Smooth muscle cell of the brain vasculature (primary cell): Measurements from ENCODE around the gene FGD3.
"Not testable (repeated sequence)": the region's sequence is repeated elsewhere in the genome, so short reads cannot be mapped to it uniquely, and the experiment has no call there.

Experiments used
- DNase-seq: peaks from one replicate; pipeline ENCODE4 v3.0.0-alpha.2; 2012; ENCODE audit warnings: low read depth, low spot score

FGD3 gene, protein sequence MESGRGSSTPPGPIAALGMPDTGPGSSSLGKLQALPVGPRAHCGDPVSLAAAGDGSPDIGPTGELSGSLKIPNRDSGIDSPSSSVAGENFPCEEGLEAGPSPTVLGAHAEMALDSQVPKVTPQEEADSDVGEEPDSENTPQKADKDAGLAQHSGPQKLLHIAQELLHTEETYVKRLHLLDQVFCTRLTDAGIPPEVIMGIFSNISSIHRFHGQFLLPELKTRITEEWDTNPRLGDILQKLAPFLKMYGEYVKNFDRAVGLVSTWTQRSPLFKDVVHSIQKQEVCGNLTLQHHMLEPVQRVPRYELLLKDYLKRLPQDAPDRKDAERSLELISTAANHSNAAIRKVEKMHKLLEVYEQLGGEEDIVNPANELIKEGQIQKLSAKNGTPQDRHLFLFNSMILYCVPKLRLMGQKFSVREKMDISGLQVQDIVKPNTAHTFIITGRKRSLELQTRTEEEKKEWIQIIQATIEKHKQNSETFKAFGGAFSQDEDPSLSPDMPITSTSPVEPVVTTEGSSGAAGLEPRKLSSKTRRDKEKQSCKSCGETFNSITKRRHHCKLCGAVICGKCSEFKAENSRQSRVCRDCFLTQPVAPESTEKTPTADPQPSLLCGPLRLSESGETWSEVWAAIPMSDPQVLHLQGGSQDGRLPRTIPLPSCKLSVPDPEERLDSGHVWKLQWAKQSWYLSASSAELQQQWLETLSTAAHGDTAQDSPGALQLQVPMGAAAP

DNA sequence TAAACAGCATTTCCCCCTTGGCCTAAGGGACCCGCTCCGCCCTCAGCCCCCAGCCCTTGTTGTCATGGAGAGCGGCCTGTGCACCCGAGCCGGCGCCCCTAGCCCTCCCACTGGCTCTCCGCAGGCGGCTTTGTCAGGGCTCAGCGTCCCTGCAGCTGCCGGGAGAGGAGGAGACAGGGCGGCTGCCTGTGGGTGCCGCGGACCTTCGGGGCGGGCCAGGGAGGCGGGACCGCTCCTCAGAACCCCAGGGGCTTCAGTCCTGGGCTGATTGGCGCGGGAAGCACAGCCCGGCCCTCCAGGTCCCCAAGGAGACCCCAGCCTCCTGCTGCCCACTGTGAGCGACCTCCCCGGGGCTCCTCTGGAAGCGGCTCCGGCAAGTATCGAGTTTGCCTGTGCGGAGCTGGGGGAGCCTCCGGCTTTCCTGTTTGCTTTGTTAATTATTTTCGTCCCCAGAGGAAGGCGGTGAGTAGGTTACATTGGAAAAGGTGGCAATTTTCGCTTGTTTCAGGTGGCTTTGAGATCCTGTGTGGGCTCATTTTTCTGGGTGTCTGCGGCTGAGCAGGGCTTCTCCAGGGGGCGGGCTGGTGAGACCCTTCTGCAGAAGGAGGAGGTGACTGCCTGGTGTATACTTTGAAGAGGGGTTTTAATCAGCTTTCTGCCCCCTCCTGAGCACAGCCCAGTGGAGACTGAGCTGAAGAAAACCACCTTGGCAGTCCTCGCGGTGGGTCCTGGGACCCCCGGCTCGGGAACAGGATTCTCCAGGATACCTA lies at the start of gene FGD3:
TSS of gene FGD3 (plus strand) at position 256 of the 770 bp plus-strand sequence. CDS start 28,734 bp downstream, outside the sequence.
- no peak for DNase-seq

DNA sequence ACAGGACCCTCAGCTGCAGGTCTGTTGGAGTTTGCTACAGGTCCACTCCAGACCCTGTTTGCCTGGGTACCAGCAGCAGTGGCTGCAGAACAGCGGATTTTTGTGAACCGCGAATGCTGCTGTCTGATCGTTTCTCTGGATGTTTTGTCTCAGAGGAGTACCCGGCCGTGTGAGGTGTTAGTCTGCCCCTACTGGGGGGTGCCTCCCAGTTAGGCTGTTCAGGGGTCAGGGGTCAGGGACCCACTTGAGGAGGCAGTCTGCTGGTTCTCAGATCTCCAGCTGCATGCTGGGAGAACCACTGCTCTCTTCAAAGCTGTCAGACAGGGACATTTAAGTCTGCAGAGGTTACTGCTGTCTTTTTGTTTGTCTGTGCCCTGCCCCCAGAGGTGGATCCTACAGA lies 42.2 kb upstream of the FGD3 start:
- DNase-seq = not testable (repeated sequence)

DNA sequence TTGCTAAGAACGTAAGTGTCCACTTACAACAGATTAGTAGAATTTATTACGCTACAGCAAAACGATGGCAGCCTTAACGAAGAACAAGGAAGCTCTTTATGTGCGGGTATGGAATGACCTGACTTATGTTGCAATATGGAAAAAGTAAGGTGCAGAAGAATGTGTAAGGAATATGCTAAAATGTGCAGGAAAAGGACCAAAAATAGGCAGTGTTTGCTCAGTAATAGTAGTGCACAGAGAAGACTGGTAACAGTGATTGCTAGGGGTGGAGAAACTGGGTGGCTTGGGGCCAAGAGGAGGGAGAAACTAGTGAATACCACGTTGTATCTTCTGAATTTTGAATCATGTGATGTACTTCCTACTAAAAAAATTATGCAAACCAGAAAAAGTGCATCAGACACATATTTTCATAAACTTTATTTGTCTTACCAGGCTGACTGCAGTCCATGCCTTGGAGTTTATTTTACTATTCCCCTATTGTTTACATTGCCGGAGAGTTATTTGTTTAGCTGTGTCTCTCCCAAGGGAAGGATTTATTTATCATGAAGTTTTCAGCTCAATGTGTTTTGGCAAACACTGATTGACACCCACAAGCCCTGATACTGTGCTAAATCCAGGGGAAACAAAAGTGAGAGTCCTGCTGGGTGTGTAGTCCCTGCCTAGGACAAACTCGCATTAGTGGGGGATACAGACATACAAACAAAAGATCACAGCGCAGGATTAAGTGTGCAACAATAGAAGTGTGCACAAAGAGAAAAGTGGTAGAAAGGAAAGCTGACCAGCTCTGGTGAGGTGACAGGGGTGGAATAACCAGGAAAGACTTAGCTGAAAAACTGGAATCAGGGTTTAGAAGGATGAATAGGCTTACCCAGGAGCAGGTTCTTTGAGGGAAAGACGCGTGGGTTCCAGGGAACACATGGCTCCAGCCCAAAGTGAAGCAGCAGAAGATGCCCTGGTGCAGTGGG lies 35.5 kb upstream of the FGD3 start:
- DNase-seq = no peak

DNA sequence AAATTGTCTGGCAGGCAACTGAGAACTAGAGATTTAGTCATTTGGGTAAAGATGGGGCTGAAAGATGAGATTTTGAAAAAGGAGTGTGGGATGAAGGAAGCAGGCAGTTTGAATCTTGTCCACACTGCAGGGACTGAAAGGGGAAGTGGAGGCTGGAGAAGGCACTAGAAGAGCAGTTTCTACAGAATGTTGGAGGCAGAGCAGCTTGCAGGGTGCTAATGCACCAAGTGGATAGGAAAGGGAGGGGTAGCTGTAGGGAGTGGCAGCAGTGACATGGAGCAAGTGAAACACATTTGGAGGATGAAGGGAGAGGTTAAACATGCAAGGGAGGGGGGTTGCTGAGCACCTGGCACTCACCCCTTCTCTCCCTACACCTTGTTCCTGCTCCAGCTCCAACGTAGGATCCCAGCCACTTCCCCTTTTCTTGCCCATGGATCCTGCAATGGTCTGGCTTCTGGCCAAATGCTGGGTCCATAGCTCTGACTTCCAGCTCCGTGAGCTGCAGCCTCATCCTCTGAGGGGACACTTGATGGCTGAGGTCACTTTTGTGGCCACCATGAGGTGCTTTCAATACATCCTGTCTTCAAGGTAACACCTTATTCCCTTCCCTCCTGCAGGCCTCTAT lies 30.0 kb upstream of the FGD3 start:
- no peak for DNase-seq

DNA sequence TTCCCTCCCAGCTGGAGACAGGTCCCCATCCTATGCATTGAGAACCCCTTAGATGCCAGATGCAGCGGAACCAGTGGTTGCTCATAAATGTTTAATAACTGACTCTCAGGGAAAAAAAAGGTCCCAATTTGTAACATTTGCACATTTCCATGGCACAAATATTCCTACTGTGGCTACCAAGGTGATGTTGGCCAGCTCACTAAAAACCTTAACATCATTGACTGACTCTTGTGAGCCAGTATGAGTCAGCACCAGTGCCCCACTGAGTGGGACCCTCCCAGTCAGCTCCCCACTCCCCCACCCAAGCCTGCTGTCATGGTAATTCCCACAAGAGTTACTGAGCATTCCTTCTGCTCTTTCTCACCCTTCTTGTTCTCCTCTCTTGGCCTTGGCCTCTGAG lies 26.9 kb upstream of the FGD3 start:
- no peak for DNase-seq

DNA sequence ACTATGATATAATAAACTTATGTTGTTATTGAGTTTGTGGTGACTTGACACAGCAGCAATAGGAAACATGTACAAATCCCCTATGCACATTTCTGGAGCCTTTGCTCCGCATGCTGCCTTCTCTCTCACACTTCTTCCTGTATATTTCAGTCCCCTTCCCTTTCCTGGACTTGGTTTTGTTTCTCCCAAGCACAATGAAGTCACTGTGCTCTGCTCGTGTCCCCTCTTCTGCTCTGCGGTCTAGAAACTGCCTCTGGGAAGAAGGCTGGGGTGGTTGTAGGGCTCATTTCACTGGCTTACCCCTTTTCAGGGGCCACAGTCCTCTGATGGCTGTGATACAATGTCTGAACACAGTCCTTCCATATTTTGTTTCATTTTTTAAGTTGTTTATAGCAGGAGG lies 15.7 kb upstream of the FGD3 start:
- DNase-seq = no peak

DNA sequence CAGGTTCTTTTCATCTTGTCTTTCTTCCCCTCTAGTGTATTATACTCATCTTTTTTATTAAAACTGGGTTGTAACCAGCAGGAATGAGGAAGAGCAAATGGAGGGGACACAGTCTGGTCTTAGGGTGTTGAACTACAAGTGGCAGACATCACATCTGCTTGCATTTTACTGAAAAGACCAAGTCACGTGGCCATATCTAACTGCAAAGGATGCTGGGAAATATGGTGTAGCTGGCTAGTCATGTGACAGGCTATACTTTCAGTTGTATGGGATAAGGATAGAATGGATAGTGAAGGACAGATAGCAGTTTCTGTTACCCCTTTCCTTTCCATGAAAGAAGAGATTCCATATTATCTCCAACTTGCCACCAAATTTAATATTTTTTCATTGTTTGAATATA lies 13.0 kb upstream of the FGD3 start:
- DNase-seq = no peak

DNA sequence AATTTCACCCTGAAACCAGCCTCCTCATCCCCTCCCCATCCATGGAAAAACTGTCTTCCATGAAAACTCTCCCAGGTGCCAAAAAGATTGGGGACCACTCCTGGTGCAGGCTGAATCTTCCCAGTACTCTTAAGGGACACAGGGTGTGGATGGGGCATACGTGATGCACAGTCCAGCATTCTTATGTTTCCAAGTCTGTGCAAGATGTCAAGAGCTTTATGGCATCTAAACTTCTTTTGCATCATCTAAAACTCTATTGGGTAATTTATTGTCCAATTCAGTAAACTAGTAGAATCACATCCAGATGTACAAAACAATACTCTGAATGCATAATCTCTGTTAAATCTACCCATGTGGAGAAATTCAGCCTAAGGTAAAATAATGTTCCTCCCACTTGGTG lies 9.3 kb upstream of the FGD3 start:
- DNase-seq = no peak

DNA sequence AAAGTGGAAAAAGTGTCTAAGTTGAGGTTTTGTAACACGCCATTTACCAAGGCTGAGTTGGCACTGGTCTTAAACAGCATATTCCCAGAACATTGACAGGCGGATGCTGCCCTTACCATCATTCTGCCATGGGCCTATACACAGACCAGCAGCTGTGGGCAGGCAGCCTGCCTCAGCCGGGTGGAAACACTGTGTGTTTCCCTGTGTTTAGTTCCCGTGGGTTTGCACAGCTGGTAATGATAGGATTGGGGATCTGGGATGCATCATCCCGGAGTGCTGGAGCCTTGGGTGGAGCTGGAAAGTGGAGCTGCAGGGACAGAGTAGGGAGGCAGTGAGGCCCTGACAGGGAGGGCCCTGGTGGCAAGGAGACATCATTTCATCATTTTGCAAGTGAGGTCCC lies 5.5 kb upstream of the FGD3 start:
- DNase-seq = no peak

DNA sequence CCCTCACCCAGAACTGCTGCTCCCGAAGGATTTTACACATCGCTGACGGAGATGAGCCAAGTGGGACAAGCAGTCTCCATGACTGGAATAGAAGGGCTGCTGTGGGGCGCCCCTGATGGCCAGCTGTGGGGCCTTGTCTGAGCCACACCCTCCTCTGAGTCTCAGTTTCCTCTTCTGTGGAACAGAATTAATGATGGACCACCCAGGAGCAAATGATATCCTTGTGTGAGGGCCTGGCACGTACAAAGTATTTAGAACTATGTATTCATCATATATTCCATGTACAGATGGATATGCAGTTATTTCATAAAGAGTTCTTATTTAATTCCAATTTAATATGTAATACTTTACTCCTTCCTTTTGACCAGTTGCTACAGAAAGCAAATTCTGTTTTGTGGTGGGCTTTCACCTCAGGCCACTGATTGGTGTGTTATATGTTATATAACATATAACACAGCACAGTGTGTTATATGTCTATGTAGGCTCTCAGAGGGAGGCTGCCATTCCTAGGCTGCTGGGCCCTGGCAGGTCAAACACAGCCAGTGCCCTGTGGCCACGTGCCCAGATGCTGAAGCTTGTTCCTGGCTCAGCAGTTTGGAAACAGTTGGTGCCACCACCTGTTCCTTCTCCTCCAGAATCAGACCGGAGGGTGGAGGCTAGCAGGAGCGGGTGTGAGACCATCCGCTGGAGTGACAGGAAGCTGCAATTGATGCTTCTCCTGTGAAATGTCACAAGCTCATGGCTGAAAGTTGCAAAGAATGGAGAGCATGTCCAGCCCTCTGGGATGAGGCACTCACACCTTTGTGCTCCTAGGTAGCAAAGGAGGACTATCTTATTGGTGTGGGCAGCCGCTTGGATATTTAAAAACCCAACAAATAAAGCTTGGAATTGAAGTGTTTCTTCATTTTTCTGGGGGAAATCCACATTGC lies 4.4 kb upstream of the FGD3 start:
- no peak for DNase-seq

DNA sequence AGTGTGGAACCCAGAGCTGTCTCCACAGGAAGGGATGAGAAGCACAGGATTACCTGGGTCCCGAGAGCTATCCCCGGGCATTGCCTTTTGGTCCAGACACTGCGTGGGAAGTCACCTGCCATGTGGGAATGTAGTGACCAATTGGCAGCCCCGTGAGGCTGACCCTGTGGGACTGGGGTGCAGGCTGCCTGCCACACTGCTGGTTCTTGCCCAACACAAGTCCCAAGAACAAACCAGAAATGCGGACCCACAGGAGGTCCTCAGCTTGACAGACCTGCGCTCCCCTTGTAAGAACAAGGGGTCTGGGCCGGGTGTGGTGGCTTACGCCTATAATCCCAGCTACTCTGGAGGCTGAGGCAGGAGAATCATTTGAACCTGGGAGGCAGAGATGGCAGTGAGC lies 2.4 kb upstream of the FGD3 start:
- no peak for DNase-seq

DNA sequence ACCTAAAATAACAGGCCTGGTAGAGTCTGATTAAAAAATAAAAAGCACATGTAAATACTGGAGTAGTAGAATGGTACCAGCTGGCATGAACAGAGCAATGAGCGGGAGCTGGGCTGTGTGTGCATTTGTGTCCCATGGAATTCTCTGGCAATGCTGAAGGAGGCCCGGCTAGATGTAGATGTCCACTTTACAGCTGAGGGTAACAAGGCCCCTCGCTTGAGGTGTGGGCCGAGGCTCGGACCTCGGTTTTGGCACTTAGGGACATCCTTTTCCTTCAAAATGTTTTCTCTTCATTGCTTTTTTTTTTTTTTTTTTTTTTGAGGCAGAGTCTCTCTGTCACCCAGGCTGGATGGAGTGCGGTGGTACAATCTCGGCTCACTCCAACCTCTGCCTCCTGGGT lies 1.5 kb upstream of the FGD3 start:
- no peak for DNase-seq

DNA sequence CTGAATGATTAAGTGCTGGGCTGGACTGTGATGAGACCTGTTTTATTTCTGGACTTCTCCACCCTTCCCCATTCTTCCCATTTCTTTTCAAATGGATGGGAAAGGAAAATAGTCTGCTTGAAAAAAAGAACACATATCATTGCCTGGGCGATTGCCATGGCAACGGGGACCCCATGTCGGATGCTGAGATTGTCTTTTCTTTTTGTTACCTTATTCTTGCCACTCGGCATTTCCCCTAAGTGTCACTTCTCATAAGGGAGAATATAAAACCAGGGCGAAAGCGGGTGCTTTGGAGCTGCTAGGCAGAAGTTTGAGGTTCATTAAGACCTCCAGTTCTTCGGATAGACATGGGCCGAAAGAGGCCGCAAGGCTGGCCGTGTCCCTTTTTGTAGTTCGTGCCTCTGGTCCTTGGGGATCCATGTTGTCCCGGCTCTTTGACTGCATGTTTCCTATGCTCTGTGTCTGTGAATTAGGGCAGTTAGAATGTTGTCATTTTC lies 763 bp downstream of the FGD3 start:
- DNase-seq = no peak

DNA sequence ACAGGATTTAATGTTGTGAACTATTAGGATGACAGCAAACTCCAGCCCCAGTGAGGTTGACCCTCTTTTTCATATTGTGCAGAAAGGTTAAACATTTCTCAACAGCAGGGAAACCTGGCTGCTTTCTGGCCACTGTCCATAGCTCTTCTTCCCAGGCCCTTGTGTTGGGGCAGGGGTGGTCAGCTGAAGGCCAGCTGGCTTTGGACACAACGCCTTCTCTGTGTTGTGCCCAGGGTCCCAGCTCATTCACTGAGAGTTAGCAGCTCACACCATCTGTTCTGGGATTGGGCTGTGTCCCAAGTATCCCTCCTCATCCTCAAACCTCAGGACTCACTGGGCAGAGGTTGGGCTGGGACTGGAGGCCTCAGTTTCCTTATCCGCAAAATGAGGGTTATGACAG lies 1.3 kb downstream of the FGD3 start:
- DNase-seq = no peak

DNA sequence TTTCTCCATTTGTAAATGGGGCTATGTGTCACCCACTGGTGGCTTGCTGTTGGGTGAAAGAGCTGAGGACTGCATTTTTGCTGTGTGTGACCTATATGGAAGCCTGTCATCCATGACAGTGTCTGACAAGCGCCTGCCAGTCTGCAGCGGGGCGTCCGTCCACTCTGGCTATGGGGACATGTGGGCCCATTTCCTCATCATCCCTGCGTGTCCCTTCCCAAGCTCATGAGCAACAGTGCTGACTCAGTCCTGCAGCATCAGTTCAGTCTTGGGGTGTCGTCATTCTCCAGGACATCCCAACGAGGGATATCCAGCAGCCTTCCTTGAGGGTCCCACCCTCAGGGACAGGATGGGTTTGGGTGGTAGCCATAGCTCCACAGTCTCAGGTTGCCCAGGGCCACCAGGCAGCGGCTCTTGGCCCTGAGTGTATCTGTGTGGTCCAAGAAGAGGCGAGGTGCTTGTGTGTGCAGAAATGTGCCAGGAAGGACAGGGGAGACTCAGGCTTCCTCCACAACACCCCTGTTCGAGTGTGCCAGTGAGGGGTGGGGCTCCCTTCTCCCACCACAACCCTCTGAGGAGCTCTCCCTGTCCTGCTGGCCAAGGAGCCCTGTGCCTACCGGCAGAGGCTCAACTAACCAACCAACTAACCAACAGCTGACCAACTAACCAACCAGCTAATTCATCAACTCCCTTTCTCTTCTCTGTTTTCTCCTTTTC lies 2.1 kb downstream of the FGD3 start:
- DNase-seq = no peak

DNA sequence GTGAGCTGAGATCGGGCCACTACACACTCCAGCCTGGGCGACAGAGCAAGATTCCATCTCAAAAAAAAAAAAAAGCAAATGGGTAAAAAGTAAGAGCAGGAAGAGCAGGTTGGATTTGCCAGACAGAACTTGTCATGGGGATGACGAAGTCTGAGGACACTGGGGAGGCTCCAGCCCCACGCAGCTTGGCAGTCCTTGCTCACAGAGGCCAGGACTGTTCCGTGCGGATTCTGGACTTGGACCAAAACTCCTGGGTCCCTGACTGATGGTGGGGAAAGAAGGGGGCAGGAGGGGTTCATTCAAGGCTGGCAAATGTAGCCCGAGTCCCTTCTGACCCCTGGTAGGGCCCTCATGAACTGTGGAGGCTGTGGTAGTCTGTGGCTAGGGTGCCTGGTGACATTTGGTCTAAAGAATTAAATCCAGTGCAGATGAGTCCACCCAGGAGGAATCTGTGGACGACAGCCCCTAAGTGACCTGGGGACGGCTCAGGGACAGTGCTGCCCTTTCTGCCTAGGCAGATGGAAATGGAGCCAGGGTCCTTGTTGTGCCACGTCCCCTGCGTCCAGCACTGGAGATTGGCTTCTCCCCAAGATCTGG lies 3.1 kb downstream of the FGD3 start:
- no peak for DNase-seq

DNA sequence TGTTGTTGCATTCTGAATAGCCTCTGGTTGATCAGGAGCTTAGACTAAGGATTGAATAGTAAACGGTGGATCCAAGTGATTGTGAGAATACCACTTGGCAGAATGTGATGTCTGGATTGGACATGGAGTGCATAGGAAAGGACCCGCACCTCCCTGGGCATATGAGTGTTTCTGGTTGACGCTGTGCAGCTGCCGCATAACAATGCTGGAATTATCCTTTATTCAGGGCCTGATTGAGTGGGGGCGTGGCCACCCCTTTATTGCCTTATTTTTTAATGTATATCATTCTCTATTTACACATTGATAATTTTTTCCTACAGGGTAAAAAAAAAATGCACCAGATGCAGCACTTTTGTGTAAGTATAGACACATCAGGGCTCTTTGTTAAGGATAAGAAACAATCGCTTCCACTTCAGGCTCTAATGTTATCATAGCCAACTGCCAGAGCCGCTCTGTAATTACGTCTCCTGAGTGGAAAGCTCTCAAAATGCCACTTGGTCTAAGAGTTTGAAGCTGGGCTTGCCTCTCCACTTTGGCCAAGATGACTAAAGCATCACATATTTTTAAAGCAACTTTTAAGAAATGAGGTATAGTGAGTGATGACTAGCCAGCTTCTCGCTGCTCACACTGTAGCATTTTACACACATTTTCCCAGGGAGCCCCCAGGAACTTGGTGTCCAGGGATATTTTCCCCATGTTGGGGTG lies 5.7 kb downstream of the FGD3 start:
- no peak for DNase-seq
